DND-41 (cell line): ENCODE results near the gene TSC22D2.

Experiments used
- CTCF ChIP-seq: IDR thresholded peaks from 2 replicates; pipeline ENCODE4 v1.5.1; 2012; ENCODE audit warnings: borderline replicate concordance, low read length, moderate library complexity, mild to moderate bottlenecking; ENCODE audit not compliant: poor library complexity, severe bottlenecking; ENCODE audit errors: extremely low read depth
- EZH2 ChIP-seq: IDR thresholded peaks from 3 replicates; pipeline ENCODE4 v1.6.1; 2012; ENCODE audit warnings: borderline replicate concordance, low read depth, mild to moderate bottlenecking, moderate library complexity, low read length, inconsistent platforms; ENCODE audit not compliant: severe bottlenecking

GRCh38 chr3:150494411-150494977 is 86.4 kb downstream of the TSC22D2 start:
- no peak for TF ChIP-seq CTCF
- TF ChIP-seq EZH2: no peak
